Activated CD4-positive, alpha-beta memory T cell treated with anti-CD3 and anti-CD28 coated beads for 36 hours (primary cell): Measurements from ENCODE around the gene TTI1. TPM values are rescaled to one million over a fixed set of nuclear protein-coding genes. Genes with fewer than 3 reads are reported as not detected.

Source experiments
- CTCF ChIA-PET: fragments of 350-600 bp; sonication (Branson Sonifier 250); formaldehyde crosslinking; loops from one replicate; lab custom pipeline; 2021; ENCODE audit warnings: antibody characterized with exemption, inconsistent platforms; lab: Charles Lee
- POLR2A ChIA-PET: fragments of 350-600 bp; sonication (Branson Sonifier 250); formaldehyde crosslinking; loops from one replicate; lab custom pipeline; 2021; ENCODE audit warnings: antibody characterized with exemption; lab: Charles Lee
- DNase-seq: peaks from one replicate; pipeline ENCODE4 v3.0.0-alpha.2; 2020
- H3K27ac Mint-ChIP-seq: one replicate; pipeline ENCODE4 v1.8.0; 2021; ENCODE audit warnings: mixed read lengths
- H3K27me3 Mint-ChIP-seq: one replicate; pipeline ENCODE4 v1.8.0; 2021; ENCODE audit warnings: mixed read lengths
- H3K36me3 Mint-ChIP-seq: one replicate; pipeline ENCODE4 v1.8.0; 2021; ENCODE audit warnings: mixed read lengths
- H3K4me1 Mint-ChIP-seq: one replicate; pipeline ENCODE4 v1.8.0; 2021; ENCODE audit warnings: low read depth, mixed read lengths
- H3K4me3 Mint-ChIP-seq: one replicate; pipeline ENCODE4 v1.8.0; 2021; ENCODE audit warnings: mild to moderate bottlenecking, mixed read lengths
- H3K9me3 Mint-ChIP-seq: one replicate; pipeline ENCODE4 v1.8.0; 2021; ENCODE audit warnings: mixed read lengths
- intact Hi-C: fragments of 100-400 bp; cut with micrococcal nuclease; formaldehyde crosslinking; loops from one replicate; pipeline ENCODE4 v1.15.1; 2023
- total RNA-seq, 2 experiments: library from RNA; stranded (reverse); gene quantifications; one replicate each; pipeline ENCODE4 v1.2.3, GENCODE V29; 2021

TTI1 gene
- total RNA-seq, 2 experiments from 2014 or later: 31.8 to 32.7 TPM

- Mint-ChIP-seq H3K9me3 (no peaks in the 10 kb centered on the region), H3K27me3 (no peaks in the 10 kb centered on the region), H3K4me1 (peaks cover 23% of the 10 kb centered on the region), H3K4me3 (no peak overlapping the region), H3K27ac (no peak overlapping the region), H3K36me3 (peaks cover 58% of the 10 kb centered on the region)
- POLR2A ChIA-PET: no interaction called here
- CTCF ChIA-PET: interaction anchor here (0.9 kb wide), 1 partner anchor 98 kb away, joined by 4 read pairs; no protein-coding TSS in a partner anchor
- no peak for DNase-seq
- intact Hi-C loops: no loop called here
These were observed 37.2 kb downstream of the TTI1 start for GRCh38 chr20:37995856-37996605.

GRCh38 chr20:37994512-37994911, 38.7 kb downstream of the TTI1 start:
- POLR2A ChIA-PET: no interaction called here

GRCh38 chr20:37992802-37993409, 40.4 kb downstream of the TTI1 start:
- Mint-ChIP-seq H3K4me3 (no peak overlapping the region), H3K36me3 (peaks cover 56% of the 10 kb centered on the region), H3K27ac (no peak overlapping the region), H3K4me1 (peaks cover 22% of the 10 kb centered on the region), H3K9me3 (no peaks in the 10 kb centered on the region), H3K27me3 (no peaks in the 10 kb centered on the region)
- ChIA-PET POLR2A (interaction anchor here (1.0 kb wide), 1 partner anchor 13 kb away, joined by 3 read pairs; no protein-coding TSS in a partner anchor), CTCF (interaction anchor here (0.5 to 3.3 kb wide), 9 partner anchors 9 to 429 kb away, joined by 3 to 22 read pairs (median 4); partner anchors contain the start of gene TTI1)
- peak; percentile 27 for DNase-seq
- intact Hi-C loops: loop anchor here (2.0 to 5.0 kb wide), 2 partner anchors 90 to 341 kb away; partner anchors contain the start of gene VSTM2L

More at GRCh38 chr20:37994512-37994911, 38.7 kb downstream of the TTI1 start:
- Mint-ChIP-seq H3K4me1 (peaks cover 25% of the 10 kb centered on the region), H3K27me3 (no peaks in the 10 kb centered on the region), H3K36me3 (peaks cover 61% of the 10 kb centered on the region), H3K27ac (no peak overlapping the region), H3K9me3 (no peaks in the 10 kb centered on the region), H3K4me3 (no peak overlapping the region)
- CTCF ChIA-PET: interaction anchor here (1.1 kb wide), 2 partner anchors 424 to 456 kb away, joined by 3 read pairs; no protein-coding TSS in a partner anchor
- intact Hi-C loops: loop anchor here (5.0 kb wide), 1 partner anchor 342 kb away; no protein-coding TSS in a partner anchor
- DNase-seq: no peak

GRCh38 chr20:37991908-37992307, 41.3 kb downstream of the TTI1 start:
- intact Hi-C loops: loop anchor here (2.0 to 5.0 kb wide), 3 partner anchors 69 to 340 kb away; partner anchors contain the start of gene VSTM2L
- peak overlapping the region; percentile 49 for H3K27ac Mint-ChIP-seq
- H3K27me3 Mint-ChIP-seq: no peaks in the 10 kb centered on the region
- H3K4me1 Mint-ChIP-seq: peaks cover 22% of the 10 kb centered on the region
- ChIA-PET CTCF (interaction anchor here (0.7 to 3.3 kb wide), 8 partner anchors 10 to 428 kb away, joined by 3 to 22 read pairs (median 4); partner anchors contain the start of gene TTI1), POLR2A (no interaction called here)
- H3K9me3 Mint-ChIP-seq: no peaks in the 10 kb centered on the region
- no peak overlapping the region for H3K4me3 Mint-ChIP-seq
- no peak for DNase-seq
- peaks cover 53% of the 10 kb centered on the region for H3K36me3 Mint-ChIP-seq

GRCh38 chr20:37991157-37991866, 41.9 kb downstream of the TTI1 start:
- no peak for DNase-seq
- no peaks in the 10 kb centered on the region for H3K9me3 Mint-ChIP-seq
- H3K27me3 Mint-ChIP-seq: no peaks in the 10 kb centered on the region
- peaks cover 22% of the 10 kb centered on the region for H3K4me1 Mint-ChIP-seq
- peaks cover 54% of the 10 kb centered on the region for H3K36me3 Mint-ChIP-seq
- no peak overlapping the region for H3K4me3 Mint-ChIP-seq
- ChIA-PET POLR2A (interaction anchor here (0.8 to 1.1 kb wide), 2 partner anchors 15 to 42 kb away, joined by 3 read pairs; partner anchors contain the start of genes RPRD1B and TTI1), CTCF (interaction anchor here (1.4 to 3.3 kb wide), 5 partner anchors 10 to 427 kb away, joined by 3 to 22 read pairs (median 5); no protein-coding TSS in a partner anchor)
- H3K27ac Mint-ChIP-seq: peak overlapping the region; percentile 49
- intact Hi-C loops: loop anchor here (2.0 to 5.0 kb wide), 2 partner anchors 69 to 339 kb away; no protein-coding TSS in a partner anchor

GRCh38 chr20:37990571-37991151, 42.6 kb downstream of the TTI1 start:
- no peaks in the 10 kb centered on the region for H3K27me3 Mint-ChIP-seq
- no peaks in the 10 kb centered on the region for H3K9me3 Mint-ChIP-seq
- H3K27ac Mint-ChIP-seq: peak overlapping the region; percentile 49
- DNase-seq: peak; percentile 87
- H3K4me1 Mint-ChIP-seq: peaks cover 22% of the 10 kb centered on the region
- ChIA-PET CTCF (interaction anchor here (1.4 to 3.3 kb wide), 3 partner anchors 16 to 426 kb away, joined by 3 to 22 read pairs (median 5); no protein-coding TSS in a partner anchor), POLR2A (interaction anchor here (0.8 to 1.1 kb wide), 2 partner anchors 15 to 43 kb away, joined by 3 read pairs; partner anchors contain the start of genes RPRD1B and TTI1)
- intact Hi-C loops: loop anchor here (1.0 to 5.0 kb wide), 3 partner anchors 11 to 338 kb away; no protein-coding TSS in a partner anchor
- no peak overlapping the region for H3K4me3 Mint-ChIP-seq
- peaks cover 51% of the 10 kb centered on the region for H3K36me3 Mint-ChIP-seq

- DNase-seq: no peak
- CTCF ChIA-PET: interaction anchor here (1.2 kb wide), 1 partner anchor 16 kb away, joined by 3 read pairs; no protein-coding TSS in a partner anchor
- intact Hi-C loops: loop anchor here (1.0 to 5.0 kb wide), 3 partner anchors 12 to 337 kb away; no protein-coding TSS in a partner anchor
- peaks cover 22% of the 10 kb centered on the region for H3K4me1 Mint-ChIP-seq
- no peaks in the 10 kb centered on the region for H3K9me3 Mint-ChIP-seq
- H3K36me3 Mint-ChIP-seq: peaks cover 48% of the 10 kb centered on the region
- H3K27ac Mint-ChIP-seq: no peak overlapping the region
- POLR2A ChIA-PET: no interaction called here
- H3K27me3 Mint-ChIP-seq: no peaks in the 10 kb centered on the region
- no peak overlapping the region for H3K4me3 Mint-ChIP-seq
These were observed 43.5 kb downstream of the TTI1 start for GRCh38 chr20:37989601-37990295.

GRCh38 chr20:37988306-37988954, 44.8 kb downstream of the TTI1 start:
- no peaks in the 10 kb centered on the region for H3K9me3 Mint-ChIP-seq
- POLR2A ChIA-PET: no interaction called here
- H3K4me1 Mint-ChIP-seq: peaks cover 22% of the 10 kb centered on the region
- CTCF ChIA-PET: no interaction called here
- no peaks in the 10 kb centered on the region for H3K27me3 Mint-ChIP-seq
- DNase-seq: no peak
- H3K36me3 Mint-ChIP-seq: peaks cover 46% of the 10 kb centered on the region
- no peak overlapping the region for H3K27ac Mint-ChIP-seq
- no peak overlapping the region for H3K4me3 Mint-ChIP-seq
- intact Hi-C loops: no loop called here

- no peaks in the 10 kb centered on the region for H3K27me3 Mint-ChIP-seq
- ChIA-PET CTCF (interaction anchor here (0.6 to 0.8 kb wide), 2 partner anchors 335 to 419 kb away, joined by 3 read pairs; no protein-coding TSS in a partner anchor), POLR2A (no interaction called here)
- H3K4me1 Mint-ChIP-seq: peaks cover 22% of the 10 kb centered on the region
- H3K4me3 Mint-ChIP-seq: no peak overlapping the region
- peaks cover 50% of the 10 kb centered on the region for H3K36me3 Mint-ChIP-seq
- intact Hi-C loops: no loop called here
- DNase-seq: no peak
- no peak overlapping the region for H3K27ac Mint-ChIP-seq
- H3K9me3 Mint-ChIP-seq: no peaks in the 10 kb centered on the region
These were observed 45.5 kb downstream of the TTI1 start for GRCh38 chr20:37987602-37988290.
